ENCODE data around the gene LASP1.
"Not testable (repeated sequence)": the region's sequence is repeated elsewhere in the genome, so short reads cannot be mapped to it uniquely, and the experiment has no call there.

LASP1 gene, protein sequence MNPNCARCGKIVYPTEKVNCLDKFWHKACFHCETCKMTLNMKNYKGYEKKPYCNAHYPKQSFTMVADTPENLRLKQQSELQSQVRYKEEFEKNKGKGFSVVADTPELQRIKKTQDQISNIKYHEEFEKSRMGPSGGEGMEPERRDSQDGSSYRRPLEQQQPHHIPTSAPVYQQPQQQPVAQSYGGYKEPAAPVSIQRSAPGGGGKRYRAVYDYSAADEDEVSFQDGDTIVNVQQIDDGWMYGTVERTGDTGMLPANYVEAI

GRCh38 chr17:38869526-38870258, at the start of gene LASP1:
LASP1 (plus strand) TSS chr17:38870058; CDS start chr17:38870190, 132 bp downstream.
- FAIRE-seq = no peak

DNA sequence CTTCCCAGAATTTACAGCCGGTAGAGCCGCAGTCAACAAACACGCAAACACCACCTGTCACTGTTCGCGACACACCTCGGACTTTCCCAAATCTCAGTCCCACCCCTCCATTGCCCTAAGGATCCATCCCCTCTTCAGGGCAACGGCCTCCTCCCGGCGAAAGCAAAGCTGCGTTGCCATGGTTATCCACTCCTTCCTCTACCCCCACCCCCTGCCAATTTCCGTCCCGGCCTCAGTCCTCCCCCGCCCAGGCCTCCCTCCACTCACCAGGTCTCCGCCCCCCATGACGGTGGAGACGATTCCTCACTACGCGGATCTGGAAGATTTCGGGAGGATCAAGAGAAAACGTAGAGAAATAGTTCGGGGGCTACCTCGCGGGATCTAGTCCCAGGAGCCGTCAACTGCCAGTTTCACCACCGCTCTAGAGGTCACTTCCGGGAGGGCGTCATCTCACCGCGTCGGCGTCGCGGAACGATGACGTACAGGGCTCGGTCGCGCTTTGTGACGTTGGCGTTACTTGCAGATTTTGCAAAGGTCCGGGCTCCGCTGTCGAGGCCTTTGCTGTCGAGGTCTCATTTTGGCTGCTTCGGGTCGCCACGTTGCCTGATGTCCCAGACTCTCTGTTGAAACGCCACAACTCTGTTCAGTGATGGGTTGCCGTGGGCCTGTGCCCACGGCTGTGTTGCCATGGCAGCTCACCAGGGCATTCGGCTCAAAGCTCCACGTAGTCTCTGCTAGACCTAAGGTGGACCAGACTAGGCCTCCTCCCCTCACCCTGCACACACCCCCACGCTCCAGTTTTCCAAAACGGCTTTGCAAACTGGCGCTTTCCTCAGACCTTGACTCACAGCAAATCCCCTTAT, 44.7 kb upstream of the LASP1 start, which contains the start of gene CWC25:
Gene CWC25, minus strand, starts transcription at position 423 of the 863 bp plus-strand sequence. Its CDS starts 138 bp downstream, at position 285.
- DNase-seq (ENCODE audit: insufficient read length, low spot score) = peak; percentile 76
- TF ChIP-seq POLR2A (IDR thresholded peaks at IDR 0.05; ENCODE audit: low read depth, low read length) = peak; percentile 62
- FAIRE-seq = no peak

More at GRCh38 chr17:38869526-38870258, at the start of gene LASP1:
- TF ChIP-seq POLR2A (IDR thresholded peaks at IDR 0.05; ENCODE audit: low read depth, low read length) = peak; percentile 98
- no peak for DNase-seq (ENCODE audit: insufficient read length, low spot score)

DNA sequence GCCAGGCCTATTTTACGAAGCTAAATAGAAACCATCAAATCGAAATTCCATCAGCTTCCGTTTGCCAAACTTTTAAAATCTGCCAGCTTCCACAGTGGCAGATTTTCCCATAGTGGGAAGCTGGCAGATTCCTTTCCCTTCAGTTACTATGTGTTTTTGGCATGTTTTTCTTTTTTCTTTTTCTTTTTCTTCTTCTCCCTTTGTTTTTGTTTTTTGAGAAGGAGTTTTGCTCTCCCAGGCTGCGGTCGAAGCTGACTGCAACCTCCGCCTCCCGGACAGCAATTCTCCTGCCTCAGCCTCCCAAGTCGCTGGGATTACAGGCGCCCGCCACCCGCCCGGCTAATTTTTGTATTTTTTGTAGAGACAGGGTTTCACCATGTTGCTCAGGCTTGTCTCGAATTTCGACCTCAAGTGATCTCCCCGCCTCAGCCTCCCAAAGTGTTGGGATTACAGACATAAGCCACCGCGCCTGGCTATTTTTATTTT, 44.1 kb upstream of the LASP1 start:
- FAIRE-seq = no peak
- no peak for DNase-seq (ENCODE audit: insufficient read length, low spot score)
- TF ChIP-seq POLR2A (IDR thresholded peaks at IDR 0.05; ENCODE audit: low read depth, low read length) = no peak

DNA sequence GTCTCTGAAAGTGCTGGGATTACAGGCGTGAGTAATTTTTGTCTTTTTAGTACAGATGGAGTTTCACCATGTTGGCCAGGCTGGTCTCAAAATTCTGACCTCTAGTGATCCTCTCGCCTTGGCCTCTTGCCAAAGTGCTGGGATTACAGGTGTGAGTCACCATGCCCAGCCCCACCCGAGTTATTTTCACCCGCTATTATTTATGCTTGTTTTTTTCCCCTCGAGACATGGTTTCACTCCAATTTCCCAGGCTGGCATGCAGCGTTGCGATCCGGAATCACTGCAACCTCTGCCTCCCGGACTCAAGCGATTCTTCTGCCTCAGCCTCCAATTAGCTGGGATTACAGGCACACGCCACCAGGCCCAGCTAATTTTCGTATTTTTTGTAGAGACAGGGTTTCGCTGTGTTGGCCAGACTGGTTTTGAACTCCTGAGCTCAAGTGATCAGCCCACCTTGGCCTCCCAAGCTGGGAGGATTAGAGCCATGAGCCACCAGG, 25.5 kb upstream of the LASP1 start:
- DNase-seq (ENCODE audit: insufficient read length, low spot score) (no peak), FAIRE-seq (no peak)
- TF ChIP-seq POLR2A (IDR thresholded peaks at IDR 0.05; ENCODE audit: low read depth, low read length) = no peak

GRCh38 chr17:38848557-38848891, 21.3 kb upstream of the LASP1 start:
- TF ChIP-seq POLR2A (IDR thresholded peaks at IDR 0.05; ENCODE audit: low read depth, low read length) = no peak
- no peak for DNase-seq (ENCODE audit: insufficient read length, low spot score)
- no peak for FAIRE-seq

DNA sequence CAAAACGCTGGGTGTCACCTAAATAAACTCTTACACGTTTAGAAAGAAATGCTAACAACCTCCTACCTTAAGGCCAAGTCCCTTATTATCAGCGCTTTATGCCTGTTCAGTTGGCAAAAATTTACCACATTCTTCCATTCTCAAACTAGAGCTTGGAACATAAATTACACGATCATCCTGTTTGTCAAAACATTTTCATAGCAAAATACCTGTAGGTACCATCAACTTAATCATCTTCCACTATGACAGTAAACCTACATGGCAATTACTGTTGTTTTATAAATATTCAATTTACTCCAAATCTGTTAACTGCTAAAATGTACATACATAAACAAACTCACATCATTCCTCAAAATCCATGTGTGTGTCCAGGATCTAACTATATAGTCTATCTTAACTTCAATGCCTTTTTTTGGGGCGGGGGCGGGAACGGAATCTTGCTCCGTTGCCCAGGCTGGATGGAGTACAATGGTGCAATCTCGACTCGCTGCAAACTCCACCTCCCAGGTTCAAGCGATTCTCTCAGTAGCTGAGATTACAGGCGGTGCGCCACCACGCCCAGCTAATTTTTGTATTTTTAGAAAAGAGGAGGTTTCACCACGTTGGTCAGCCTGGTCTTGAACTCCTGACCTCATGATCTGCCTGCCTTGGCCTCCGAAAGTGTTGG, 20.8 kb upstream of the LASP1 start:
- no peak for TF ChIP-seq POLR2A (IDR thresholded peaks at IDR 0.05; ENCODE audit: low read depth, low read length)
- FAIRE-seq (no peak), DNase-seq (ENCODE audit: insufficient read length, low spot score) (no peak)

DNA sequence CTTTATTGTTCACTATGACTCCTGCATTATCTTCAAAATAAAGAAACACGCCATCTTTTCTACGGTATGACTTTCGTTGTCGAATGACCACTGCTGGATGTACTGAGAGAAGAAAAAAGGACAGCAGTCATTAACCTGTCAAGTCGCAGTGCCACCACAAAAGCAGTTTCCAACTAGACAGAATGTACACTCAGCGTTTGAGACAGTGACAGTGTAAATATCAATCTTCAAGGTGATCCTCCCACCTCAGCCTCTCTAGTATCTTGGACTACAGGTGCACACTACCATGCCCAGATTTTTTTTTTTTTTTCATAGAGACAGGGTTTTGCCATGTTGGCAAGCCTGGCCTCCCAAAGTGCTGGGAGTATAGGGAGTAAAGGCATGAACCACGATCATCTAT, 19.5 kb upstream of the LASP1 start:
- no peak for DNase-seq (ENCODE audit: insufficient read length, low spot score)
- TF ChIP-seq POLR2A (IDR thresholded peaks at IDR 0.05; ENCODE audit: low read depth, low read length) = no peak
- FAIRE-seq = no peak

DNA sequence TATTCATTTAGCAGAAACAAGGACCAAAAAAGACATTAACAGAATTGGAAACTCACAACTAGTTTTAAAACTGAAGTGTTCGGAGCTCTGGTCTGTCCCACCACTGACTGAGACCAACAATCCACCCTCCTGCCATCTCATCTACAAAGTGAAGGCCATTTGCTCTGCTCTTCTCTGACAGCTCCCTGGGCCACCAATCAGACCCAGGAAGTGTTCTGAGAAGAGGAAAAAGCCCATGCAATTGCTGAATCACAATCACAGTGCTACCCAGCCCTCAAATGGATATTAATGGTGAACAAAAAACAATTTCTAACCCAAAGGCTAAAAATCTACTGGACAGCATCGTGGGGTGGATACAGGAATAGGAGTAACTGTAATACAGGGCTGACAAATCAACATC, 18.4 kb upstream of the LASP1 start:
- no peak for DNase-seq (ENCODE audit: insufficient read length, low spot score)
- TF ChIP-seq POLR2A (IDR thresholded peaks at IDR 0.05; ENCODE audit: low read depth, low read length) = no peak
- FAIRE-seq = no peak

DNA sequence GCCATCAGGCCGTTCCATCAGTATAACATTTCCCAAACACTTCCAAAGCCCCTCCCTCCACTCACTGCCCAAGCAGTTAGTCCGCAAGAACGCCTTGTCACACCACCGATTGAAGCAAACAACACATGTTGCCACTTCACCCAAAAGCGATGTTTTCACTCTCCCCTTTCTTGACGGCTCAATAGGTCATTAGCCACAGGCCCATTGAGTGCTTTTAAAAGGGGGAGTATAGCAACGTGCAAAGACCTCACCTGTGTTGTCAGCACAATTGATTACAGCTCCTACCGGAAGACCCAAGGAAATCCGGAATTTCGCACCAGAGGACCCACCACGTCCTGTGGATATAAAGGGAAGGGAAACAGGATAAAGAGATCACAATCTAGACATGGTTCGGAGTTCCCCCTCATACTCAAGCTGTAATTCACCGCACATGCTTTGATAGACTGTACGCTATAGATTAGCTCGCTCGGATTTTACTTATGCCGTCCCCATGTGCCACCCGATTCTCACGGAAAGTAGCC, 17.0 kb upstream of the LASP1 start:
- no peak for TF ChIP-seq POLR2A (IDR thresholded peaks at IDR 0.05; ENCODE audit: low read depth, low read length)
- DNase-seq (ENCODE audit: insufficient read length, low spot score) = no peak
- no peak for FAIRE-seq

DNA sequence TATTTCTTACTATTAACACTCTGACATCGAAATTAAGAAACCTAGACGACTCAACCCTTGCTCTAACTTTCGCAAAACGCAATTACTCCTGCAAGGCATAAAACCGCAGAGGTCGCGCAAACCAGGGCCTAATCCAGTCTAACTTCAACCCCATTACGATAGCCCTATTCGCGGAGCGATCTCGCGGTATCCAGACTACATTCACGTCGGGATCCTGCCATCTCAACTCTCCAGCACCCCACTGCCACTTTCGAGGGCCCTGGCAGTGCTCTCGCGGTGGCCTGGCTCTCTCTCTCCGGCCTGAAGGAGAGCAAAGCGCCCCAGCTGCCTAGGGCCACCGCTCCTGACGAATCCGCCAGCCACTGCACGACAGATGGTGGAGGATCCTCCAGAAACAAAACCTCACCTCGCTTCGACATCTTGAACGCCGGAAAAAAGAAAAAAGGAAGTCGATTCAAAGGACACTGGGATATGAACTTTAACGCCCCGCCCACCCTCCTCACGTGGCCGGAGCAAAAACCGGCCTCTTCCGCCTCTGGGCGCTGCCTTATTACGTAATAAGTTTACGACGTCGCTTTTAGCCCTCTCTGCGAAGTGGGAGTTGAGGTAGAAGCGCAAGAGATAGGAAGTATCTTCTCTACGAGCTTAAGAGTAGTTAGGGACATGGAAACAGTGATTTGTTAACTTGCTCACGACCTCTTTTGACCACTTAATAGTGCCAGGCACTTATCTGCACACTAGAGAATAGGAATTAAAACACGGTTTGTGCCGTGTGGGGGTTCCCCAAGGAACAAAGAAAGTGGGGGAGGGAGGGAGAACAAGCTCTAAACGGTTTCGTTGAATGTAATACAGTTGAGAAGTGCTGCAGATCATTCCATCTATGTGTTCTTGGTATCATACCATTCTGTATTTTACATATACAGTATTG, 16.3 kb upstream of the LASP1 start, which contains the start of gene RPL23:
Gene RPL23, minus strand, starts transcription at position 430 of the 928 bp plus-strand sequence. Its CDS starts 11 bp downstream, at position 419.
- peak; percentile 84 for TF ChIP-seq POLR2A (IDR thresholded peaks at IDR 0.05; ENCODE audit: low read depth, low read length)
- no peak for FAIRE-seq
- no peak for DNase-seq (ENCODE audit: insufficient read length, low spot score)

- not testable (repeated sequence) for FAIRE-seq; DNase-seq (ENCODE audit: insufficient read length, low spot score)
Measured at GRCh38 chr17:38855101-38855714, 14.7 kb upstream of the LASP1 start.

DNA sequence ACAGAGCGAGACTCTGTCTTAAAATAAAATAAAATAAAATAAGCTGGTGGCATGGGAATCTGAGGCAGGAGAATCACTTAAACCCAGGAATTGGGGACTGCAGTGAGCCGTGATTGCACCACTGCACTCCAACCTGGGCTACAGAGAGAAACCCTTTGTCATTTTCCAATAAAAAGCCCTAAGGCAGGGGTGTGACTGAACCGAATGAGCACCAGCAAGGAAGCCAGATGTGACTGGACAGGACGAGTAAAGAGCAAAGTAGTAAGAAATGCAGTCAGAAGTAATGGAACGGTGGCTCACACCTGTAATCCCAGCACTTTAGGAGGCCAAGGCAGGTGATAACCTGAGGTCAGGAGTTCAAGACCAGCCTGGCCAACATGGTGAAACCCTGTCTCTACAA, 12.6 kb upstream of the LASP1 start:
- FAIRE-seq = no peak
- no peak for TF ChIP-seq POLR2A (IDR thresholded peaks at IDR 0.05; ENCODE audit: low read depth, low read length)
- DNase-seq (ENCODE audit: insufficient read length, low spot score) = no peak

Data from H54 (cell line).